Epithelial cell of prostate (primary cell): Measurements from ENCODE around the gene OR1S2.
"Not testable (repeated sequence)": the region's sequence is repeated elsewhere in the genome, so short reads cannot be mapped to it uniquely, and the experiment has no call there.

Experiments
- DNase-seq: peaks from one replicate; pipeline ENCODE4 v3.0.0-alpha.2; 2011; ENCODE audit warnings: low read depth, low spot score
- H3K27ac ChIP-seq: fragments of 450-650 bp; 2 replicates; pipeline ENCODE4 v1.5.1; 2017; ENCODE audit warnings: mild to moderate bottlenecking

OR1S2 gene, protein sequence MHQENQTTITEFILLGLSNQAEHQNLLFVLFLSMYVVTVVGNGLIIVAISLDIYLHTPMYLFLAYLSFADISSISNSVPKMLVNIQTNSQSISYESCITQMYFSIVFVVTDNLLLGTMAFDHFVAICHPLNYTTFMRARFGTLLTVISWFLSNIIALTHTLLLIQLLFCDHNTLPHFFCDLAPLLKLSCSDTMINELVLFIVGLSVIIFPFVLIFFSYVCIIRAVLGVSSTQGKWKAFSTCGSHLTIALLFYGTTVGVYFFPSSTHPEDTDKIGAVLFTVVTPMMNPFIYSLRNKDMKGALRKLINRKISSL

DNA sequence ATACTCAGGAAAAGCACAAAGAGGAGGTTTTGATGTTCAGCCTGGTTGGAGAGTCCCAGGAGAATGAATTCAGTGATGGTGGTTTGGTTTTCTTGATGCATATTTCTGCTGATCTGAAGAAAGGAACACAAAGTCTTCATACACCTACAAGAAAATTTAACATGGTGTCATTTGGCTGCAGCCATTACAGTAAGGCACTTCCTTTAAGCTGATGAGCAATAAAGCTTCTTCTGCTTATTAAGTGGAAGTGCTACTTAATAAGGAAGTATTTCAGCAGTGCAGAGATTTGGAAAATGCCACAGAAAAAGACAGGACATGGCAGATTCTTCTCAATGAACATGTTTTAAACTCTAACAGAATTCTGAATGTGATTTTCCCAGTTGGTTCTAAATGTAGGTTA, at the start of gene OR1S2:
Gene OR1S2, minus strand, starts transcription at position 101 of the 400 bp plus-strand sequence. Its CDS starts 0 bp downstream, at position 101.
- no peak for DNase-seq

DNA sequence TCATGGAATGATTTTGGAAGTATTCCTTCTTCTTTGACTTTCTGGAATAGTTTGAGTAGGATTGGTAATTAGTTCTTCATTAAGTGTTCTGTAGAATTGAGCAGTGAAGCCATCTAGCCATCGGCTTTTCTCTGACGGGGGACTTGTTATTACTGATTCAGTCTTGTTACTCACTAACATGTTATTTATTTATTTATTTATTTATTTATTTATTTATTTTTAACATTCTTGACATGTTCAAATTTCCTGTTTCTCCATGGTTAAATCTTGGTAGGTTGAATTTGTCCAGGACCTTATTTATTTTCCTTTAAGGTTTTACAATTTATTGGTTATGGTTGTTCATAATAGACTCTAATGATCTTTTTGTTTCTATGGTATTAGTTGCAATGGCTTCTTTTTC, 40.0 kb upstream of the OR1S2 start:
- H3K27ac ChIP-seq, result no peak overlapping the region
- no peak for DNase-seq

More for the DNA sequence above, at the start of gene OR1S2:
- no peak within 1 kb of the TSS for H3K27ac ChIP-seq

DNA sequence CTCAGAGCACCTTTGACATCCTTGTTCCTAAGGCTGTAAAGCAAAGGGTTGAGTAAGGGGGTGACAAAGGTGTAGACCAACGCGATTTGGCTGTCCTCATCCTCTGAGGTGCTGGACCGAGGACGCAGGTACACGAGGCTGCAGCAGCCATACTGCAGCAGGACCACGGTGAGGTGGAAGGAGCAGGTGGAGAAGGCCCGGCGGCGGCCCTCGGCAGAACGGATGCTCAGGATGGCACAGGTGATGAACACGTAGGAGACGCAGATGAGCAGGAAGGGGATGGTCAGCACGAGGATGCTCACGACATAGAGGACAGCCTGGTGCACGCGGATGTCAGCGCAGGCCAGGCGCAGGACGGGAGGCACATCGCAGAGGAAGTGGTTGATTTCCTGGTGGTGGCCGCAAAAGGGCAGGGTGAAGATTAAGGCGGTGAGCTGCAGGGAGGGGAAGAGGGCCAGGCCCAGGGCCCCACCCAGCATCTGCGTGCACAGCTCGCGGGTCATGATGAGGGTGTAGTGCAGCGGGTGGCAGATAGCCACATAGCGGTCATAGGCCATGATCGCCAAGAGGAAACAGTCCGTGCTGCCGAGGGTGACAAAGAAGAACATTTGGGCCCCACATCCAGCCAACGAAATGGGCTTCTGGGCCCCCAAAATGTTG, 24.1 kb upstream of the OR1S2 start:
- H3K27ac ChIP-seq, result no peak overlapping the region
- DNase-seq, result no peak

DNA sequence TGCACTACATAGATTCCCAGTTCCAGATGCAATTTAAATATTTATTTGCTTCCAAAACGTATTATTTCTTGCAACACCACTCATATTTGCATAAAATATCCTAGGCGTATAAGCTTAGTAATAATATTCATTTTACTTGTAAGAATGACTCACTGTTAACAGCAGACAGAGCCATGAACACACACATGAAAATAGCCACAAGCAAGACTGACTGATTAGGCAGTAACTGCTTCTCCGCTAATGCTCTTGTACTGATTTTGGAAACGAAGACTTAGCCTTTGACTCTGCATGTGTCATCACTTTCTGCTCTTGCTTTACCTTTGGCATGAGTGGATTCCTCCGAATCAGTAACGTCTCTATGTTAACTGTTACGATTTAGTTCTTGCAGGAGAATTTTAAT, 18.8 kb upstream of the OR1S2 start:
- peak; percentile 59 for DNase-seq
- H3K27ac ChIP-seq, result no peak overlapping the region

DNA sequence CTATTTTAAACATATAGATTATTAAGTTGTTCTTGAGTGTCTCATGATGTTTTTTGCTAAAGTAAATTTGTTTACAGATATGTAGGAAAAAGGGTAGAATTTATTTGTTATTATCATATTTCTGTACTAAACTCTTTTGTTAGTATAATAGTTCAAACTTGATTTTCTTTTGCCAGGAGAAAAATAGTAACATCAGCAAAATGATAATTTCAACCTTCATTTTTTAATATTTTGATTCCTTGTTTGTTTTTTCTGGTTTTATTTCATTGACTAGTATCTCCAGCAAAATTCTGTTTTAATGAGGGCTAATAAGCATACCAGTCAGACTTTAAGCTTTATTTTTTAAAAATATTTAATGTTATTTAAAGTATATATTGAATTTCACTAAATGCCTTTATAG, 12.5 kb upstream of the OR1S2 start:
- H3K27ac ChIP-seq, result no peak overlapping the region
- no peak for DNase-seq

DNA sequence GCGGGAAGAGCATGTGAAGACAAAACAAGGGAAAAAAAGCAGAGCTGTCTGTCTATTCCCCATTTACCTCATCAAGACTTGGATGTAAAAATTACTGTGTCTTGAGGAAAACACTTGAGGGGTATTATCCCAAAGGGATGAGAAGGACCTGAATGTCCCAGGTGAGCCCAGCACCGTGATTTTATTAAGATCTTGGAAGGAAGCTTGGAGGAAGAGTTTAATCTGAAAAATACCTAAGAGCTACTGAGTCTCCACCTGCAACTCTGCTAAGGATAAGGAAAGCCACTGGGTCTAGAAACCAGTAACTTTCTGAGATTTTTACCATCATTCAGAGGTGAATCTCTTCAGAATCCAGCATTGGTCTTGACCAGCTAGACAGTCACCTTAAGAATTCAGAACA, 8.5 kb upstream of the OR1S2 start, which contains the start of gene OR1S1:
Gene OR1S1, plus strand, starts transcription at position 301 of the 400 bp plus-strand sequence.
- H3K27ac ChIP-seq, DNase-seq: not testable (repeated sequence)

DNA sequence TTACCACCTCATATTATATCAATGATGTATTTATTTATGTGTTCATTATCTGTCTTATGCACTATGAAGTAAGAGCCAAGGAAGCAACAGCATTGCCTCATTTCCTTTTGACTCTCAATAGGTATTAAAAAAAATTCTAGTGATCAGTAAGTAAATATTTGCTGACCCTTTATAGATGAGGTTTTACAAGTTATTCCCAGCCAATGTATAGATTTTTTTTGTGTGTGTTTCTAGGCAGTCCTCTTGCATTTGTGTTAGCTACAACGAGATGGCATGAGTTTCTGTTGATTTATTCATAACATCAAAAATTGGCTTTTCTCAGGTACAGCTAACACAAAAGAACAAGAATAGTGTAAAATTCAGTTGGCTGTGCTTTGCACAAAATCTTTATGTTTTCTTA, 4.7 kb downstream of the OR1S2 start:
- H3K27ac ChIP-seq, result no peak overlapping the region
- DNase-seq, result no peak

DNA sequence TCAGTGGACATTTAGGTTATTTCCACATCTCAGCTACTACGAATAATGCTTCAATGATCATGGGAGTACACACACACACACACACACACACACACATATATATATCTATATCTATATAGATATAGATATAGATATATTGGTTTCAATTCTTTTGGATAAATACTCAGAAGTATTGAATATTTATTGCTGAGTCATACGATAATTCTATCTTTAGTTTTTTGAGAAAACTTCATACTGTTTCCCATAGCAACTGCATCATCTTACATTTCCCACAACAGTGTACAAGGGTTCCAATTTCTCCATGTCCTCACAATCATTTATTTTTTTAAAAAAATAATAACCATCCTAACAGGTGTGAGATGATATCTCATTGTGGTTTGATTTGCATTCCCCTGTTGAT, 8.0 kb downstream of the OR1S2 start:
- no peak for DNase-seq
- no peak overlapping the region for H3K27ac ChIP-seq

DNA sequence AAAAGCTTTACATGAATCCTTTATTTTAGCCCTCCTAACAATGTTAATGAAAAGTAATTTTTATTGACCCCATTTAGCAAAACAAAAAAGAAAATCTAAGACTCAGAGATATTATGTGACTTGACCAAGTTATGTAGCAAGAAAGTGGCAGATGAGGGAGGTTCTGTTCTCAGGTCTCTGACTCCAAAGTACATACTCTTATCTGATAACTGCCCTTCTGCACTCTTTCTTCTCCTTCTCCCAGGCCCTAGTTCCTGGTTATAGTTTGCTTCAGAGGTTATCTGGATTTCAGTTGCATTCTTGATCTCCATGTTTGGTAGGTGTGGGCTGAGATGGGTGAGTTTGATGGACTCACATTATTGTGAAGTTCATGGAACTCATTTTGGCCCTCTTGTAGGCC, 10.6 kb downstream of the OR1S2 start:
- no peak overlapping the region for H3K27ac ChIP-seq
- no peak for DNase-seq

DNA sequence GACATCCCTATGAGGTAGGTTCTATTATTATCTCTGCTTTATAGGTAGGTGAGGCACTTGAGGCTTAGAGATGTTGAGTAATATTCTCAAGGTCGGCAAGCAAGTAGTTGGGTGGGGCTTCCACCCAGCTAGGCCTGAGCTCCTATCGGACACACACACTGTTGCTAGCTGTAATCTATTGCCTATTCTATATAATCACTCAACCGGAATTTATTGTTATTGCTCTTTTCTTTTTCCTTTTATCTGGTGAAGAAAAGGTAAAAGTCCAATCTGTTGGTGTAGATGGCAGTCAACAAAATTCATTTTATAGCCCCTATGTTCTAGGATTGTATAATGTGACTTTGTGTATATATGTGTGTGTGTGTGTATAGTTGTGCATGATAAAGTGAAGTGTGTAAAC, 11.7 kb downstream of the OR1S2 start:
- peak; percentile 5 for DNase-seq

DNA sequence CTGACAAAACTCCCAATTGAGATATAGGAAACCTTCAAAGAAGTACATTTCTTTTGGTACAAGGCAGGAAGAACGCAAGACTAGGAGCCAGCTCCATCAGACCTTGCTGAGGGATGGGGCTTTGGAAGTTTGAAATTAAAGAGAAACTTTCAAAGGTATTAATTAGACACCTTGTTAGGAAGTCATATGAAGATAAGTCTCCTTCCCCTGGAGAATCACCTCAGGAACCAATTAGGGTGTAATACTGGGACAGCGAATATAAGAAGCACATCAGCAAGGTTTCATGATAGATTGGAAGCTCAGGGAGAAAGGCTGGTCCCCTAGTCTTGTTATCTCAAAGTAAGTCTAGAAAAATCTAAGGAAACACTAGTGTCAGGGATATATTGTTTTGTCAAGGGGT, 15.2 kb downstream of the OR1S2 start, which contains the start of gene OR9Q2:
Gene OR9Q2, plus strand, starts transcription at position 301 of the 400 bp plus-strand sequence. CDS start 1,421 bp downstream, outside the sequence.
- no peak for DNase-seq

More for the DNA sequence above, 11.7 kb downstream of the OR1S2 start:
- no peak overlapping the region for H3K27ac ChIP-seq

DNA sequence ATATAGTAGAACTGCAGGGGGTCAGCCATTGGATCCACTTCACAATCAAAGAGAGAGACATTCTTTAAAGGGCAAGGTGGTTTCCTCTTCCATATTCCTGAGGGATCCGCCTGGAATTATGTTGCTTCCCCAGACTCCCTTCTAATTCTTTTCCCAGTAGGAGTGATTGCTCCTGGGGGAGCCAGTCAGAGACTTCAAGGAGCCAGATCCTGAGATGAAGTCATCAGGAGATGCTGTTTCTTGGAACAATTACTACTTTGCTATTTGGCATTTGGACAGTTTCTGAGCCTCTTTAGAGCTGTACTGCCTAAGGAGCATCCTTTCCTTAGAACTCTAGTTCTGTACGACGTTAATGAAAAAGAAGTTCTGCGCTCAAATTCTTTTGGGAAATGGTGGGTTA, 17.0 kb downstream of the OR1S2 start:
- H3K27ac ChIP-seq, result no peak overlapping the region
- no peak for DNase-seq

More for the DNA sequence above, 15.2 kb downstream of the OR1S2 start, which contains the start of gene OR9Q2:
- H3K27ac ChIP-seq, result no peak within 1 kb of the TSS

DNA sequence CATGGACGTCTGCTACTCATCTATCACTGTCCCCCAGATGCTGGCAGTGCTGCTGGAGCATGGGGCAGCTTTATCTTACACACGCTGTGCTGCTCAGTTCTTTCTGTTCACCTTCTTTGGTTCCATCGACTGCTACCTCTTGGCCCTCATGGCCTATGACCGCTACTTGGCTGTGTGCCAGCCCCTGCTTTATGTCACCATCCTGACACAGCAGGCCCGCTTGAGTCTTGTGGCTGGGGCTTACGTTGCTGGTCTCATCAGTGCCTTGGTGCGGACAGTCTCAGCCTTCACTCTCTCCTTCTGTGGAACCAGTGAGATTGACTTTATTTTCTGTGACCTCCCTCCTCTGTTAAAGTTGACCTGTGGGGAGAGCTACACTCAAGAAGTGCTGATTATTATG, 24.3 kb downstream of the OR1S2 start:
- no peak for DNase-seq
- no peak overlapping the region for H3K27ac ChIP-seq

DNA sequence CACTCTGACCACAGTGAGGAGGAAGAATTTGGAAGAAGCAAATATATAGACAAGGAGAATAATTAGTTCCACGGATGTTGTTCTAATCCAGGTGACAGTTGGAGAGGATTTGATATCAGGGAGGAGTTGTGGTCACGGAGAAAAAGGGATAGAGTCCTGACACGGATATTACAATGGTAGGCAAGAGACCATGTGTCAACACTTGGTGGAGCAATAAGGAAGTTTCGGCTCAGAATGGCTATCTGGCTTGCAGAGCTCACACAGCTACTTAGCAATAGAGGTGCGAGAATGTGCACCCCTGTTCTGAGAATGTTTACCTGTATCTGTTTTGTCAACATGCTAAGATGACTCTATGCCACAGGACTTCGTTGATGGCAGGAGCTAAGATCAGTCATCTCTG, 25.5 kb downstream of the OR1S2 start:
- no peak overlapping the region for H3K27ac ChIP-seq

DNA sequence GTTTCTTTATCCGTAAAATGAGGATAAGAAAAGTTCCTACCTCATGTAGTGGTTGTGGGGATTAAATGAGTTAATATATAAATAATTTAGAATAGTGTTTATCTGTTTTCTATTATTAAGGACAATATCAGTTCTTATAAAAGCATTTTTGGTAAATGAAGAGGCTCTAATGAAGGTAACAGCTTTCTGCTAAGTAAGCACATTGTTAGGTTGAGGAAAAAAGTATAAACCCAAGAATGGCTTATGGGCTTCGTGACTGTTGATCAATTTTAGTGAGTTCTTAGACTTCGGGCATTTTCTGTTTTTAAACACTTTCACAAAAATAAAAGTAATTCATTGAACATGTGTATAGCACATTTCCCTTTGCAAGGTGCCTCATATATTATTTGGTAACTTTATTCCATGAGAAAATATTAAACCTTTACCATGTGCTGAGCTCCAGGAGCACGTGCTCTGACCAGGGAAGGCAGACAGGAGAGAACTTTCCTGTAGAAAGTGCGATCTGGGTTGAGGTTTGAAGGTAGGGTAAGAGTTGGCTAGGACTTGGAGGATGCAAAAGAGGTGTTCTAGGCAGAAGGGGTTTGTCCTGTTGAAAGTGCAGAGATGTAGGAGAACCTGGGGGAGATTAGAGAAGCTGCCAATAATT, 26.4 kb downstream of the OR1S2 start:
- DNase-seq, result no peak
- H3K27ac ChIP-seq, result no peak overlapping the region

More for the DNA sequence above, 25.5 kb downstream of the OR1S2 start:
- DNase-seq, result no peak

DNA sequence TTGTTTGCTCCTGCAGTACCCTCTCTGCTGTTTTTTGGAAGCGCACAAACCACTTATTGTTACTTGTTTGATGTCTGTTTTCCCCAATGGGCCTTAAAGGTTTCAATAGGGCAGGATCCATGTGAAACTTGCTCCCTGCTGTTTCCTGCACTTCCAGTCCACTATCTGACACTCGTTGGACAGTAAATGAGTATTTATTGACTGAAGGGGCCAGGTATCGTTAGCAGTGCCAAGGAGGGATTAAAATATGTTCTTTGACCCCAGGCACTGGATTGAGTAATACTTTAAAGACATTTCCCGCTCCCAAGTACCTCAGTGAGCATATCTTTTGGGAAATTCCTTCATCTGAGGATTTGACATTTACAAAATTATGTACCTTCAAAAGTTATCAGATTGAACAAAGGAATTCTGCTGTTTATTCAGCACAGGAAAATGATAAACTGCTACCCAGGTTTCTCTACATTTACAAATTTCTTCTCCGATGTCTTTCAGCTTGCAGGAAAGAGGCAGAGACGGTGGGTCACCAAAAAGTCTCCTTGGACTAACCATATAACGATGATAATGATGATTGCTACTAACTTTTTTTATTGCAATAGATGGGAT, 38.3 kb downstream of the OR1S2 start:
- DNase-seq, result no peak
- no peak overlapping the region for H3K27ac ChIP-seq

DNA sequence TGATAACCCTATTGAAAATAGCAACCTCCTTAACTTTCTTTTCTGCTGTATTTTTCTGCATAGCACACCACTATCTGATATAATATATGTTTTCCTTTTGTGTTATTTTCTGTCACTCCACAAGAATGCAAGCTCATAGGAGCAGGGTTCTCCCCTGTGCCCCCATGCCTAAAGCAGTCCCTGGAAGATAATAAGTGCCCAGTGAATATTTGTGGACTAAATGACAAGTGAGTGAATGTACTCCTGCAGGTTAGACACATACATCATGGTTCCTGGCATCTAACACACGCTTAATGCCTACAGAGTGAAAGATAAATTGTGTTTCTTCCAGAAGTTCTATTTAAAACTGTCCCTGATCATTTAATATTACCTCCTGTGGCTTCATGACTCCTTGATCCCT, 39.0 kb downstream of the OR1S2 start:
- no peak for DNase-seq
- H3K27ac ChIP-seq, result no peak overlapping the region

DNA sequence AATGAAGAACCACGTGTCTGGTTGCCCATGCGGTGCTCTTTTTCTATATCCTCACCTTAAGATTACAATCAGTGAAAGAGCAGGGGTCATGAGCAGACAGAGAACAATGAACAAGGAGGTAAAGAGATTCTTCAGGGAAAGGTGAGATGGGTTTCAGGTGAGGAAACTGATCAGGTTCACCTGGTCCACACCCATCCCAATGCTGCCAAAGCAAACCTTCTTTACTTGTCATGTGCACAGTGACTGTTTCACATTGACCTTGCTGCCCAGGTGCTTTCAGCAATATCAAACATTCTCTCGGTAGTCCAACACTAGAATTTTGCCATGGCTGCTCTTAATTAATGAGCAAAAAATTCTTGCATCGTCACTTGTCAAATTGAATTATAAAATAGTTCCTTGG, 39.6 kb downstream of the OR1S2 start:
- DNase-seq, result peak; percentile 5
- H3K27ac ChIP-seq, result no peak overlapping the region
